HG02870 (cell line): ENCODE measurements around the gene TRIM43.
"Not testable (repeated sequence)": the region's sequence is repeated elsewhere in the genome, so short reads cannot be mapped to it uniquely, and the experiment has no call there.

Experiments
- ATAC-seq: cut with Tn5 transposase; IDR thresholded peaks from one replicate; pipeline ENCODE4 v1.9.1; 2021; ENCODE audit warnings: mild to moderate bottlenecking, moderate library complexity; ENCODE audit not compliant: unreplicated experiment

TRIM43 gene

DNA sequence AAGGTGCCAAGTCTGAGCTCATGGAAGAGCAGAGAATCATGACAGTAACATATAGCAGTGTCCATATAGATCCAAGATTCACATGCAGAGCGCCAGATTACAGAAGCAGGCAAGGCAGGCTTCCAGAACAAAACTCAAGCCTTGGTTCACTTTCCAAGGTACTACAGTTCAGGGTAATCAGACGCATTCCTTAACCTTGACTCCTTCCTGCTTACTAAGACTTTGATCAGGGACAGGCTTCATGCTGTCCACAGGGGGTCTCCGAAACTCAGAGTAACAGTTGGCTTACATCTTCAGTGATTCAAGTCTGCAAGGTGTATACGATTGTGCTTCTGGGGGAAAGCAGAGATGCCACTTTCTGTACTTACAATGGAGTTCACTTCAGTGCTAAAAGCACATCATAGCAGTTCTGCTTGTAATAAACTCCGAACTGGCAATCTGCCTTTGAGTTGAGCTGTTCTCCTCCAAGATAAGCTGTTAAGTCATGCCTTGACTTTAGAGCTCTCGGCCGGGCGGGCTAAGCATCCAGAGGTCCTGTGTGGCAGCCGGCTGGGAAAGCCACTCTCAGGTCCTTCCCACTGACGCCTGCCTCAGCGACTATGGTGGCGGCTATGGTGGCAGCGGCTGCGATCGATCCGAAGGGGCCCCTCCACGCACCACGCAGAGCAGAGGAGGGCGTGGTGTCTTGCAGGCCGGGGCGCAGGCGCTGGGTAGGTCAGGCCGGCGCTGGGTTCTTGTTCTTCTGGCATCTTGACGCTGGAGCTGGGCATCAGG, 48.9 kb downstream of the TRIM43 start:
- ATAC-seq, result not testable (repeated sequence)

DNA sequence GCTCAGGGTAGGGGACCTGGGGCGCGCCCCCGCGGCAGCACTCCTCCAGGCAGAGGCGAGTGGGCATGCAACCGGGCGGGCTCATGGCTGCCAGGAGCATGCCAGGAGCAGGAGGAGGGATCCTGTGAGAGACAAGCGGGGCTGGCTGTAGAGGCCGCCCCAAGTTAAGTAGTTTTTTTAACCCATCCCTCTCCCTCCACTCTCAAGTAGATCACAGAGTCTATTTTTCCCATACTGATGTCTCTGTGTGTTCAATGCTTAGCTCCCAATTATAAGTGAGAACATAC, 49.4 kb downstream of the TRIM43 start:
- ATAC-seq, result not testable (repeated sequence)

DNA sequence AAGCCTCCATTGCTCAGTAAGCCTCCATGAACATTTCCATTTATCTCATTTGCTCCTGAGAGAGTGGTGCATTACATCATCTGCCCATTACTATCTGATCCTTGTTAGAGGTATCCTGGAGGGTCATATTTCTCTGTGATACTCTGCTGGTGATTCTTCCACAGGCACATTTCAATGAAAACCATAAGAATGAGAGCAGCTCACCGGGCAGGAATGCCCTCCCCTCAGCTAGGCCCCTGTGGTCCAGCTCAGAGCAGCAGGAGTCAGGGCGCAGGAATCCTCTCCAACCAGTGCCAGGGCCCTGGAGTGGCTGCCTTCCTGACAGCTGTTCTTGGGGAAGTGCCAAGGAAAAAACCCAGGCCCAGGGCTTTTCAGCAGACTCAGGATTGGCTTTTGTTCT, 50.0 kb downstream of the TRIM43 start:
- not testable (repeated sequence) for ATAC-seq

DNA sequence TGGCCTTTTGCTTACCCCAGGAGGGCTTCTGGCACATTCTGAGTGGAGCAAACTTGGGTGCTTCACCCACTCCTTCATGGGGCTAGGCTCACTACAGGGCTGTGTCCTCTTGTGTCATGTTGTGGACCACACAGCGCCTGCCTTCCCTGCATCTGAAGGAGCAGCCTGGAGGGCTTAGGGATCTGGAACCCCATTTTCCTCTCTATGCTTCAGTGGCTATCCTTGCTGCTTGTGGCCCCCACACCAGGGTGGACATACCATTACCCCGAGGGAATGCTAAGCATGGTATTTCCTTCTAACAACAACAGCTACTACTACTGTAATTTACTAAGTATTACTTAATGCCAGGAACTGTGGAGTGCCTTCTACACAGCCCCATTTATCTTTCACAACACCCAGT, 50.6 kb downstream of the TRIM43 start:
- not testable (repeated sequence) for ATAC-seq

DNA sequence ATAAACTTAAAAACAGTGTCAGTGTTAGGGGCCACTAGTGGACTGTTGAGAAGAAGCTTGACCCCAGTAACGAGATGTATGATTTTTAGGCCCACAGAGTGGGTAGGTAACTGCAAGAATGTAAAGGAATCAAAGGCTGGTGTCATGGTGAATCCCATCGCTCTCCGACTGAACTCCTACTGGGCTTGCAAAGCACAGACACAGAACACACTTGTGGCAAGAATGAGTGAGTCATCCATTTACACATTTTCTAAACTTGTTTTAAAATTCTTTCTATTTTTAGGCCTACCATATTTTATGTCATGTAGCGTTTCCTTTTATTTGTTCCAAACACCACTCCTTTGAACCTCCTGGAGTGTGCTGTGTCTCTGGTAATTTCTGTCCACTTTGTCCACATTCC, 51.1 kb downstream of the TRIM43 start:
- not testable (repeated sequence) for ATAC-seq

DNA sequence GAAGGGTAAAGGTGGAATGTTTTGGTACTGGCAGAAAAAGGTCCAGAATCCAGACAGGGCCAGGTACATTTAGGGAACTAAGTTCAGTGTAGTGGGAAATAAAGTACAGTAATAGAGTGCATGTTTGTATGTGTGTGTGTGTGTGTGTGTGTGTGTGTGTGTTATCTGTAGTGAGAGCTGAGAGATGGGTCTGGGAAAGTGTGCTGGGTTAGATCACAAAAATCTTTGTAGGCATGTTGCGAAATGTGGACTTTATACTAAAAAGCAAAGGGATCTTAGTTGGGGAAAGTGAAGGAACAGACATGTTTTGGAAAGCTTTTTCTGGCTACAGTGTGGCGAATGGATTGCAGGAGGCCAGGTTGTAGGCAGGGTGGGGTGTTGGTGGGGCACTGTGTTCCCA, 53.5 kb downstream of the TRIM43 start:
- ATAC-seq, result not testable (repeated sequence)

DNA sequence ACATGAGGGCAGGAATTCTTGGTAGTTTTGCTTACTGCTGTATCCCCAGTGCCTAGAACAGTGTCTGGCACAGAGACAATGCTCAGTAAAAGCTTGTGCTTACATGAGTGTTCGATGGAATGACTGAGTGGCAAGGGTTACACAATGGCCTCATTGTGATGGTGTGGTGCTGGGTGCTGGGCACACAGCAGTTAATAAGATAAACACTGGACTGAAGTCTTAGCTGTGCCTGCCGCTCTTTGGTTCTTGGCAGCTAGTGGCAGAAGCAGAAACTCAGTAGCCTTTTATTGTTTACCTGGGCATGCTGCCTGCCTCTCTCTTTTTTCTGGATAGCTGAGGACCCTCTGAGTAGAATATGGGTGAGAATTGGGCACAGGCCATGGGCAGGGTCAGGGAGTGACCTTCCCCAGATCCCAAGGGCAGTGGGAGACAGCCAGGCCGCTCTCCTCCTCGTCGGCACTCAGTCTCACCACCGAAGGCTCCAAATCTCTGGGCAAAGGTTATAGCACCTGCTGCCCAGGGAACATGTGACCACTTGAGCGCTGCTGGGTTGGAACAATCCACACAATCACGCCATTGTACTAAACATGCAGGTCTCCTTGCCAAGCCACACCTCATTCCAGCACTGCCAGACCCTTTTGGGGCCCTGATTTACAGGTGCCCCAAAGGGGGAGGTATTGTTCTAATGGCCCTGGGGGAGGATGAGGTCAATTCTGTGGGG, 54.6 kb downstream of the TRIM43 start:
- not testable (repeated sequence) for ATAC-seq

DNA sequence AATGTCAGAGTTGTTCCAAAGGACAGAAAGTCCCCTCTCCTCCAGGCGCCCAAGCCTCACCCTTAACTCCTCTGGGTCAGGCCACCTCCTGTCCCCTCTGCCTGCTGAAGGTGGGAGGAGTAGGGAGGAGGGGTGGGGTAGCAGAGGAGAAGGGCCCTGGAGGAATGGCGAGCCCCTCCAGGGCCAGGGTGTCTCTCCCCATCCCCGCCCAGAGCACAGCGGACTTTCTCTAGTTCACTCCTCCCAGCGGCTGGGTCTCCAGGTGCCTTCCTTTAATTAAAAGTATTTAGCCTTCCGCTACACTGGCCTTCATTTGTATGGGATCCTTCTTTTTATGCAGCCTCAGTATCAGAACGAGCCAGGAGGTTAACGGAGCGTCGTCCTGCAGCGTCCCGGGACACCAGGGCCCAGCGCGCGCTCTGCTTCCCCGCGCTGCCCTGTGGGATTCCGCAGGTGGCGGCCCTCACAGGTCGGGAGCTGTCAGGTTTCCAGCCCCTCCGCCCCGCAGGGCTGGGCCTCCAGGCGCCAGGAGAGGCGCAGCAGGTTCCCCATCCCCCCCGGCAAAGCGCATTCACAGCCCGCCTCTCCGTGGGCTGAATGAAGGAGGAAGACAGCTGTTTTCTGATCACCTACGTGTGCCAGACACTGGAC, 57.2 kb downstream of the TRIM43 start:
- not testable (repeated sequence) for ATAC-seq
